NCI-H2171 (cell line): Measurements from ENCODE around the gene TNC.

Experiments
- DNase-seq: peaks from one replicate; lab custom pipeline; 2025; lab: John Stamatoyannopoulos, UW

TNC gene

GRCh38 chr9:115008536-115009270, 109.3 kb downstream of the TNC start:
- DNase-seq: no peak

- DNase-seq: no peak
Measured at GRCh38 chr9:115006660-115007059, 111.3 kb downstream of the TNC start.

GRCh38 chr9:115005322-115005721, 112.6 kb downstream of the TNC start:
- no peak for DNase-seq

GRCh38 chr9:115004545-115004944, 113.4 kb downstream of the TNC start:
- DNase-seq: no peak

- DNase-seq: no peak
Measured at GRCh38 chr9:115002371-115003120, 115.4 kb downstream of the TNC start.

GRCh38 chr9:115000217-115000639, 117.7 kb downstream of the TNC start:
- DNase-seq: no peak

GRCh38 chr9:114998326-114998725, 119.6 kb downstream of the TNC start:
- no peak for DNase-seq

GRCh38 chr9:114995681-114996221, 122.2 kb downstream of the TNC start:
- DNase-seq: no peak

GRCh38 chr9:114994768-114995167, 123.2 kb downstream of the TNC start:
- no peak for DNase-seq

- no peak for DNase-seq
Measured at GRCh38 chr9:114991861-114992260, 126.1 kb downstream of the TNC start.

GRCh38 chr9:114990901-114991300, 127.1 kb downstream of the TNC start:
- no peak for DNase-seq

GRCh38 chr9:114989600-114990410, 128.2 kb downstream of the TNC start:
- DNase-seq: no peak

- no peak for DNase-seq
Measured at GRCh38 chr9:114988962-114989599, 128.9 kb downstream of the TNC start.

GRCh38 chr9:114987116-114987515, 130.8 kb downstream of the TNC start:
- DNase-seq: no peak

- DNase-seq: no peak
Measured at GRCh38 chr9:114985959-114986501, 131.9 kb downstream of the TNC start.

- DNase-seq: no peak
Measured at GRCh38 chr9:114981063-114981462, 136.9 kb downstream of the TNC start.

- no peak for DNase-seq
Measured at GRCh38 chr9:114973216-114973615, 144.7 kb downstream of the TNC start.

GRCh38 chr9:114972510-114973136, 145.3 kb downstream of the TNC start:
- DNase-seq: no peak
